HEK293T (cell line): ENCODE measurements around the gene PPIP5K1.

ENCODE experiments used
- CTCF ChIA-PET: fragments of 350-600 bp; formaldehyde crosslinking; extraction: SDS; loops from one replicate; lab custom pipeline; 2021; ENCODE audit warnings: antibody characterized with exemption, inconsistent platforms; lab: Yijun Ruan, JAX
- POLR2A ChIA-PET: fragments of 350-600 bp; formaldehyde crosslinking; extraction: SDS; loops from one replicate; lab custom pipeline; 2020; ENCODE audit warnings: antibody characterized with exemption, inconsistent platforms; lab: Yijun Ruan, JAX
- DNase-seq: peaks from one replicate; pipeline ENCODE4 v3.0.0; 2012; ENCODE audit warnings: mixed read lengths; ENCODE audit errors: extremely low spot score
- ARNT ChIP-seq: fragments of 450-650 bp; IDR thresholded peaks from 2 replicates; pipeline ENCODE4 v1.6.1; 2017; ENCODE audit warnings: mild to moderate bottlenecking
- BHLHE40 ChIP-seq: fragments of 450-650 bp; IDR thresholded peaks from 2 replicates; pipeline ENCODE4 v1.6.1; 2016; ENCODE audit warnings: mild to moderate bottlenecking, moderate library complexity, borderline replicate concordance
- CTBP1 ChIP-seq: fragments of 450-650 bp; IDR thresholded peaks from 2 replicates; pipeline ENCODE4 v1.6.1; 2016; ENCODE audit warnings: borderline replicate concordance
- ELF4 ChIP-seq: fragments of 450-650 bp; IDR thresholded peaks from 2 replicates; pipeline ENCODE4 v1.6.1; 2017; ENCODE audit warnings: antibody characterized with exemption
- FOXA1 ChIP-seq: fragments of 450-650 bp; IDR thresholded peaks from 2 replicates; pipeline ENCODE4 v1.6.1; 2016; ENCODE audit warnings: mild to moderate bottlenecking
- FOXK2 ChIP-seq: fragments of 450-650 bp; IDR thresholded peaks from 2 replicates; pipeline ENCODE4 v1.6.1; 2016; ENCODE audit warnings: mild to moderate bottlenecking
- FOXM1 ChIP-seq: fragments of 450-650 bp; IDR thresholded peaks from 2 replicates; pipeline ENCODE4 v1.6.1; 2017; ENCODE audit warnings: mild to moderate bottlenecking, borderline replicate concordance
- HDGF ChIP-seq: fragments of 450-650 bp; IDR thresholded peaks from 2 replicates; pipeline ENCODE4 v1.6.1; 2017; ENCODE audit warnings: antibody characterized with exemption, borderline replicate concordance
- L3MBTL2 ChIP-seq: fragments of 450-650 bp; conservative IDR thresholded peaks from 2 replicates; pipeline ENCODE4 v1.6.1; 2016; ENCODE audit warnings: mild to moderate bottlenecking
- LEF1 ChIP-seq: fragments of 450-650 bp; IDR thresholded peaks from 2 replicates; pipeline ENCODE4 v1.6.1; 2017; ENCODE audit warnings: mild to moderate bottlenecking, borderline replicate concordance
- NFRKB ChIP-seq: fragments of 450-650 bp; IDR thresholded peaks from 2 replicates; pipeline ENCODE4 v1.6.1; 2016; ENCODE audit warnings: mild to moderate bottlenecking, moderate library complexity
- SP1 ChIP-seq: fragments of 450-650 bp; IDR thresholded peaks from 2 replicates; pipeline ENCODE4 v1.6.1; 2017
- SUZ12 ChIP-seq: fragments of 450-650 bp; IDR thresholded peaks from 2 replicates; pipeline ENCODE4 v1.6.1; 2016; ENCODE audit warnings: mild to moderate bottlenecking
- TARDBP ChIP-seq: fragments of 450-650 bp; IDR thresholded peaks from 2 replicates; pipeline ENCODE4 v1.6.1; 2016
- ZNF384 ChIP-seq: fragments of 450-650 bp; IDR thresholded peaks from 2 replicates; pipeline ENCODE4 v1.6.1; 2016
- TF ChIP-seq, protein P1 (sequence below): fragments of 450-650 bp; IDR thresholded peaks from 2 replicates; pipeline ENCODE4 v1.6.1; 2016

PPIP5K1 gene

DNA sequence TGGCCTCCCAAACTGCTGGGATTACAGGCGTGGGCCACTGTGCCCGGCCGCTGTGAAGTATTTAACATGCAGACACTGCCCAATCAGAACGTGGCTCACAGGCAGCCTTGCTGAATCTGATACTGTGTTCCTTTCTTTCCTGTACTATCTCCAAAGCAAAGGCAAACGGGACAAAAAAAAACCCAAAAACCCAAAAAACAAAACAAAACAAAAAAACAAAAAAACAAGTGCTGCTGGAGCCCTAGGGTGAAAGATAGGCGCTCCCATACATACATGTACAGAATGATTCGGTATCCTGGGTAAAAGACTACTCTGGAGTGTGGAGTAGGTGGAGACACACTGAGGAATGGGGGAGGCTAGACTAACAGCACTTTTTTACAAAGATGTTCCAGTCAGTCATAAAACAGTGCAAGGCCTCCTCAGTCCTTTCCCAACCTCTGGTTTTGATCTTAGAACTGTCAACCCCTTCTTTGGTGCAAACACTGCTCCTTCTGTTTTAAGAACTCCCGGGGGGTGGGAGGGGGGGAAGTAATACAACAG is 80.3 kb downstream of the PPIP5K1 start:
- no peak for DNase-seq
- TF ChIP-seq SUZ12 (no peak), HDGF (no peak), LEF1 (no peak), ELF4 (no peak), CTBP1 (no peak), ARNT (no peak), FOXA1 (no peak), SP1 (no peak), NFRKB (no peak), BHLHE40 (no peak), FOXM1 (no peak), FOXK2 (no peak), ZNF384 (no peak), TARDBP (no peak), L3MBTL2 (no peak)
- TF ChIP-seq, protein P1, sequence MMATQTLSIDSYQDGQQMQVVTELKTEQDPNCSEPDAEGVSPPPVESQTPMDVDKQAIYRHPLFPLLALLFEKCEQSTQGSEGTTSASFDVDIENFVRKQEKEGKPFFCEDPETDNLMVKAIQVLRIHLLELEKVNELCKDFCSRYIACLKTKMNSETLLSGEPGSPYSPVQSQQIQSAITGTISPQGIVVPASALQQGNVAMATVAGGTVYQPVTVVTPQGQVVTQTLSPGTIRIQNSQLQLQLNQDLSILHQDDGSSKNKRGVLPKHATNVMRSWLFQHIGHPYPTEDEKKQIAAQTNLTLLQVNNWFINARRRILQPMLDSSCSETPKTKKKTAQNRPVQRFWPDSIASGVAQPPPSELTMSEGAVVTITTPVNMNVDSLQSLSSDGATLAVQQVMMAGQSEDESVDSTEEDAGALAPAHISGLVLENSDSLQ, result no peak
- ChIA-PET POLR2A (interaction anchor here (0.6 to 3.4 kb wide), 9 partner anchors 9 to 267 kb away, joined by 3 to 33 read pairs (median 4); partner anchors contain the start of genes ELL3 and TP53BP1), CTCF (interaction anchor here (0.5 to 1.1 kb wide), 3 partner anchors 14 to 69 kb away, joined by 3 to 6 read pairs (median 4); no protein-coding TSS in a partner anchor)

DNA sequence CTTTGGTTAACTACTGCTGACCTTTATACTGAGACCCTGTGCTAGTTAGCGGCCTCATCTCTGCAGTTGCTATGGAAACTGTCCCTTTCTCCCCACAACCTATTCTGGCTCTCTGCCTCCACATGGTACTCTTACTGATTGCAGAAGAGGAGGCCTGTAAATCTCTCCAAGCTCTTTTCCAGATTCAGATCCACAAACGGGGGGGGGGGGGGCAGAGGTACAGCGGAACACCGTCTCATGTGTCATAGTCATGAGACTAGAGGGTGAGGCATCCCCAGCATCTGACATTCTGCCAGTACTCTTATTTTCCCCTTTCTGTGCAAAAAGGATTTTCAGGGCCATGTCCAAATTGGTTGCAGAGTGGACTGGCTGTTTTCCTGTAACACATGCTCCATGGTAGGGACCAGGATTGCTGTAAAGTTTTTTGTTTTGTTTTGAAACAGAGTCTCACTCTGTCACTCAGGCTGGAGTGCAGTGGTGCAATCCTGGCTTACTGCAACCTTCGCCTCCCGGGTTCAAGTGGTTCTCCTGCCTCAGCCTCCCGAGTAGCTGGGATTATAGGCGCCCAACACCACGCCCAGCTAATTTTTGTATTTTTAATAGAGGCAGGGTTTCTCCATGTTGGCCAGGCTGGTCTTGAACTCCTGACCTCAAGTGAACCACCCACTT is 80.9 kb downstream of the PPIP5K1 start:
- ChIA-PET CTCF (no interaction called here), POLR2A (interaction anchor here (0.7 to 3.4 kb wide), 2 partner anchors 16 to 68 kb away, joined by 3 to 33 read pairs; partner anchors contain the start of gene TP53BP1)
- DNase-seq, result no peak

GRCh38 chr15:43508421-43508820 is 81.6 kb downstream of the PPIP5K1 start:
- no peak for TF ChIP-seq HDGF
- no peak for TF ChIP-seq L3MBTL2
- TF ChIP-seq FOXA1, result no peak
- TF ChIP-seq SUZ12, result no peak
- no peak for TF ChIP-seq LEF1
- TF ChIP-seq FOXK2, result no peak
- TF ChIP-seq ARNT, result no peak
- no peak for TF ChIP-seq SP1
- TF ChIP-seq NFRKB, result no peak
- TF ChIP-seq ELF4, result no peak
- TF ChIP-seq CTBP1, result no peak
- POLR2A ChIA-PET, result interaction anchor here (0.7 kb wide), 1 partner anchor 67 kb away, joined by 3 read pairs; no protein-coding TSS in a partner anchor
- DNase-seq, result no peak
- CTCF ChIA-PET, result no interaction called here

More for the DNA sequence above, 80.9 kb downstream of the PPIP5K1 start:
- no peak for TF ChIP-seq SUZ12
- TF ChIP-seq L3MBTL2, result no peak
- TF ChIP-seq ELF4, result no peak
- TF ChIP-seq ARNT, result no peak
- TF ChIP-seq FOXA1, result no peak
- TF ChIP-seq, protein P1, result no peak
- no peak for TF ChIP-seq BHLHE40
- no peak for TF ChIP-seq CTBP1

GRCh38 chr15:43505738-43506137 is 84.3 kb downstream of the PPIP5K1 start:
- no peak for DNase-seq
- TF ChIP-seq TARDBP (no peak), L3MBTL2 (no peak), SP1 (no peak), ZNF384 (no peak)
- CTCF ChIA-PET, result no interaction called here
- POLR2A ChIA-PET, result interaction anchor here (1.0 to 1.2 kb wide), 2 partner anchors 12 to 13 kb away, joined by 4 to 5 read pairs; partner anchors contain the start of gene TP53BP1

GRCh38 chr15:43499635-43500034 is 90.4 kb downstream of the PPIP5K1 start:
- POLR2A ChIA-PET, result no interaction called here
- TF ChIP-seq LEF1, result no peak
- no peak for TF ChIP-seq CTBP1
- no peak for TF ChIP-seq HDGF
- no peak for TF ChIP-seq SP1
- TF ChIP-seq, protein P1, result no peak
- no peak for TF ChIP-seq FOXM1
- DNase-seq, result no peak
- CTCF ChIA-PET, result interaction anchor here (0.6 kb wide), 1 partner anchor 12 kb away, joined by 3 read pairs; no protein-coding TSS in a partner anchor

DNA sequence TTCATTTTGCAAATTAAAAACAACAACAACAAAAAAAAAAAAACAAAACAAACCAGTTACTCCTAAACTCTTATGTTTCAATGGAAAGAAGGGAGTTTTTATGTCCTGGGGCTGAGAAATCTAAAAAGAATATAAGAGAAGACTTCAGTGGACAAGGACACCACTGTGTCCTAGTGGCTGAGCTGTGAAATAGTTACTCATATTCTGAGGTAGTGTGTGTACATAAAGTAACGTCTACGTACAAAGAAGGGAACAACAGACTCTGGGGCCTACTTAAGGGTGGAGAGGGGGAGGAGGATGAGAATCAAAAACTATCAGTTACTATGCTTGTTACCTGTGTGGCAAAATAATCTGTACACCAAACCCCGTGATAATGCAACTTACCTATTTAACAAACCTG is 91.0 kb downstream of the PPIP5K1 start:
- no peak for DNase-seq
- CTCF ChIA-PET, result interaction anchor here (0.6 kb wide), 1 partner anchor 13 kb away, joined by 3 read pairs; no protein-coding TSS in a partner anchor
- POLR2A ChIA-PET, result no interaction called here
- TF ChIP-seq TARDBP (no peak), CTBP1 (no peak), HDGF (no peak), ELF4 (no peak), FOXA1 (no peak), FOXK2 (no peak), ZNF384 (no peak), LEF1 (no peak), NFRKB (no peak), L3MBTL2 (no peak), SP1 (no peak), ARNT (no peak), BHLHE40 (no peak), SUZ12 (no peak), FOXM1 (no peak)
- TF ChIP-seq, protein P1, result no peak
